Cardiac septum (tissue), 1 donor: ENCODE data around the gene PRPF40B. TPM values are rescaled to one million over a fixed set of nuclear protein-coding genes. Genes with fewer than 3 reads are reported as not detected.
A peak's percentile ranks its signal among the peaks of the same experiment; 100 is the strongest.

Experiments
- DNase-seq: peaks from one replicate; pipeline ENCODE4 v3.0.0-alpha.2; 2020; ENCODE audit warnings: low spot score
- intact Hi-C: fragments of 100-400 bp; cut with DNase I; formaldehyde crosslinking; loops from one replicate; pipeline ENCODE4 v1.14.0; 2022
- total RNA-seq: library from RNA; stranded (reverse); fragmentation: NEBNext Ultra II Directional; extraction: Animal tissue kit (Norgen Biotek cat#: 25700); gene quantifications from one replicate; pipeline ENCODE4 v1.2.1, GENCODE V29; 2021
- donor health status: DM: no; HTN: no; CAD: no.

Gene PRPF40B
- total RNA-seq, 1 donor from 2014 or later, result 30.1 TPM

DNA sequence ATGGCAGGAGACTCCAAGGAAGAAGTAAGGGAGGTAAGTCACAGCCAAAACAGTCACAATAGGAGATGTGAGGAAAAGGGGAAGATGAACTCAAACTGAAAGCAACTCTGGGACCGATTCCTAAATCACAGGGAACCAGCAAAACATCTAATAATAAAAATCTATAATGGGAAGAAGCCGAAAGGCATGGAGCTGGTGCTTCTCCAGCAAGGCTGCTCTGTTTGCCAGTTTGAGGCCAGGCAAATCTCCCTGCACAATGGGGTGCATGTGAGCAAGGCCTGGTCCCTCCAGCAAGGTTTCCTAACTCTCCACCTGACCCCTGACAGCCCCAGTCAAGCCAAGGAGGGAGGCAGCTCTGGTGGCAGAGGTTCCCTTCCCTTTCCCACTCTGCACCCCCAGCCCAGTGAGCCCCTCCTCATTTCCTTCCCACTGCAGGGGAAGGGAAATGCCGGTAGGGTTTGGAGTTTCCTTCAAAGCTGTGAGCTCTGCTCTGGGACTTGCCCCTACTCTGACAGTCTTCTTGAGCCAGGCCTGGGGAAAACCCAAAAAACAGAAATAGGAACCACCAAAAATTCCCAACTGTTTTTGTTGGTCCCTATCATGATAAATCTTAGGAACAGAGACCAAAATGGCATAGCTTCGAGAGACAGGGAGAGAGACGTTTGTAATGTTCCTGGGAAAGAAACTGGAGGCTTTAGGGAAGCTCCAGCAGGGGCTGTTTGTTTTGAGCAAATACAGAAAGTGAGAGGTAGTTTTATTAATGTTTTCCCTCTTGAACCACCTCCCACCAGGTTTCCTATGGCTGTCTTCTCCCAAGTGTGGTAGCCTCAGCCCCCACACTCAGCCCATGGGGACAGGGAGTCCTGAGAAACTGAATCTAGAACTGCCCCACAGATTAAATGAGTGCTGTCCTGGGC, 49.2 kb downstream of the PRPF40B start:
- DNase-seq, result peak; percentile 75
- intact Hi-C loops, result loop anchor here (1.0 kb wide), 1 partner anchor 9 kb away; no protein-coding TSS in a partner anchor

DNA sequence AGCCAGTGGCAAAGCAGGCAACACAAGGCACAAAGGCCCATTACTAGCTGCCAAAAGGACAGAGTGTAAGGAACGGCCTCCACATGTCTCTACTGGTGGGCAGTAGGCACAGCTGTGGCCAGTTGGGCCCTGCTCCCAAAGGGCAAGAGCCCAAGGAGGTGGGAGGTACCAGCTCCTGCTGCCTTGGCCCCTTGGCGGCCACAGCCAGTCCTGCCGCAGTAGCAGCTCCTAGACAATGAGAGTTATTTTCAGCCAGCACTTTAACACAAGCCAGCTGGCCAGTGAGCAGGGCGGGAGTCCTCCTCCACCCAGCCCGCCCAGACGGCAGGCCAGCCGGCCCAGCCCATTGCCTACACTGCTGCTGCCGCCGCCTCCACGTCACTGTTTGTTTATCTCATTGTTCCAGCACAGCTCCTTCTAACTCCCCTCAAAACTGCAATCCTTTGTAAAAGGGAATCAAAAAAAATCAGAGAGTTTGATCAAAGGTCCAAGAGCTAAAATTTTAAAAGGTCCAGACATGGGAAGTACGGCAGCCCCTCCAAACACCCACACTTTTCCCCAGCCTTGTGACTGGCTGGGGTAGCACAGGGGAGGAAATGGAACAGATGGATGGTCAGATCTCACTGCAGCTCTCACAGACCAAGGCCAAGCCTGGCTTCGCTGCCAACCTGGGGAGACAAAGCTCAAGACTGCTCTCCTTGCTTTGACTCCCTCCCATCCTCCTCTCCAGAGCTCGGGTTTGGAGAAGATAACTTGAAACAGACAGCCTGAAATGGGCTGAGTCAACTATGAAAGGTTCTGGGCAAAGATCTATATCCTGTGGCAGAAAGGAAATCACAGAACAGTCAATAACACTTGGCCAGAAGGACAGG, 50.3 kb downstream of the PRPF40B start:
- DNase-seq, result peak; percentile 94
- intact Hi-C loops, result loop anchor here (1.0 to 2.0 kb wide), 3 partner anchors 10 to 33 kb away; partner anchors contain the start of gene FMNL3

DNA sequence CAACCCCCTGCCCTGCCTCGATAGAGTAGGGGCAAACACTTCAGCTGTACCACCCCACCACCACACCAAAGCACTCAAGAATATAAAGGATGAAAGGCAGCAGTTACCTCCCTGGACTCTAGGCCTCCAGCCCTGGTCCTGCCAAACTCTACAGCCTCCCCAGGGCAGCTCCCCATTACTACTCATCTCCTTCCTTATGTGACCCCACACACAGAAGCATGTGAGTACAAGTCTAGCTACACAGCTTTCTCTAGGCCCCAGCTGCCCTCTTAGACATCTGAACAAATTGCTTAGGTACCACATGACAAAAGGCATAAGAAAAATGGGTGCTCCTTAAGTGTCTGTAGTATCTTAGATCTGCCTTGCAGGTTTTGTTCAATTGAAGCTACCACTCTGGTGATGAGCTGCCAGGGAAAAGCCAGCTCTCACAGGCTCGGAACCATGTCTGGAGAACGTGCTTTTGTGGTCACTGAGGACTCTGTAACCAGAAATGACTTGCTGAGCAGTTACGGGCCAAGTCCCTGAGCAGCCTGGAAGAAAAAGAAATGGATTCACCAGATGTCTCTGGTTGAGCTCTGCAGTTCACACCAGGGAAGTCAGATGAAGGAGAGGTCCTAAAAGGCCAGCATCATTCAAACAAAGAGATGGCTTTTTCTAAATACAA, 51.1 kb downstream of the PRPF40B start:
- intact Hi-C loops, result loop anchor here (2.0 kb wide), 2 partner anchors 24 to 32 kb away; partner anchors contain the start of gene FMNL3
- peak; percentile 73 for DNase-seq

DNA sequence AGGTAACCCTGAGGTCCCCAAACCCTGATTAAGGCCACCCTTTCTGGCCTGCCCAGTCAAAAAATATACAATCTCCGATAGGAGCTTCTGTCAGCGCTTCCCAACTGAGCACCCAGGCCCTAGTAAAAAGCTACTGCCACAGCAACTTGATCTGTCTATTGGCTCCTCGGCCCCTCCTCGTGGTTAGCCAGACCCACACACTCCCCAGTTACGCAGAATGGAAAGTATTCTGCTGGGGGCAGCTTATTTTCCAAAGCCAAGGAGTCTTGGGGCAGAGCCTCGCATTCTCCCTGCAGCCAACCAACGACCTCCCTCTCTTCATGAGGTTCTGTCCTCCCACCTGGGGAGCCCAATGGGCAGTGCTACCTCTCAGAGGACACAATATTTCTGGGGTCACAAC, 51.8 kb downstream of the PRPF40B start:
- peak; percentile 51 for DNase-seq
- intact Hi-C loops, result loop anchor here (2.0 kb wide), 2 partner anchors 24 to 32 kb away; partner anchors contain the start of gene FMNL3

DNA sequence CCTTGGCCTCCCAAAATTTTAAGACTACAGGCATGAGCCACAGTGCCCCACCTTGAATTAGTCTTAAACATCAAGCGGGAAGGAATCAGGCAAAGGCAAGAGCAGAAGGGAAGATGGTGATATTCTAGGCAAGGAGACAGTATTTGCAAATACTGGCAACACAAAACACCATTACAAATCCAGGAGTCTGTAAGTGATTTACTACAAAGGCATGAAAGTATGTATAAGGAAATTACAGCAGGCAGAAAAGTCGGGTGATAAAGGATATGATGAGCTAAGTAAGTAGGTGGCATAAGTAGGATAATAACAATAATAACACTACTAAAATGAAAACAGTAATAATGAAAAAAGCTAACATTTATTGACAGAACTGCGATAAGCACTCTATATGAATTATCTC, 55.4 kb downstream of the PRPF40B start:
- no peak for DNase-seq
- intact Hi-C loops, result no loop called here

DNA sequence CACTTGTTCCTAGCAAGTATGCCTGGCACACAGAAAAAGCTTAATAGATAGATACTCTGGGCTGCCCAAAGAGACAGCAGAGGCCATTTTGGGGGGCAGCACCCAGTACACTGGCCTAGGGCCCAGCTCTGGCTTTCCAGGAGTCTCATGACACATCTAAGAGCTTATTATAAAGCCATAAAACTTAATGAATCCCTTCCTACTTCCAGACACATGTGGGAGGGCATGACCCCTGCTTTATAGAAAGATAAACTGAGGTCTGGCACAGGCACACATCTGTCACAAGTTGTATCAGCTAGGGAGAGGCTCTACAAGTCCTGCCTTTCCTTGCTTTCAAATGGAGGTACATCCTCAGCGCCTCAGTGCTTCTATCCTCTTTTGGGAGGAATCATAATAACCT, 56.7 kb downstream of the PRPF40B start:
- intact Hi-C loops, result no loop called here
- no peak for DNase-seq

DNA sequence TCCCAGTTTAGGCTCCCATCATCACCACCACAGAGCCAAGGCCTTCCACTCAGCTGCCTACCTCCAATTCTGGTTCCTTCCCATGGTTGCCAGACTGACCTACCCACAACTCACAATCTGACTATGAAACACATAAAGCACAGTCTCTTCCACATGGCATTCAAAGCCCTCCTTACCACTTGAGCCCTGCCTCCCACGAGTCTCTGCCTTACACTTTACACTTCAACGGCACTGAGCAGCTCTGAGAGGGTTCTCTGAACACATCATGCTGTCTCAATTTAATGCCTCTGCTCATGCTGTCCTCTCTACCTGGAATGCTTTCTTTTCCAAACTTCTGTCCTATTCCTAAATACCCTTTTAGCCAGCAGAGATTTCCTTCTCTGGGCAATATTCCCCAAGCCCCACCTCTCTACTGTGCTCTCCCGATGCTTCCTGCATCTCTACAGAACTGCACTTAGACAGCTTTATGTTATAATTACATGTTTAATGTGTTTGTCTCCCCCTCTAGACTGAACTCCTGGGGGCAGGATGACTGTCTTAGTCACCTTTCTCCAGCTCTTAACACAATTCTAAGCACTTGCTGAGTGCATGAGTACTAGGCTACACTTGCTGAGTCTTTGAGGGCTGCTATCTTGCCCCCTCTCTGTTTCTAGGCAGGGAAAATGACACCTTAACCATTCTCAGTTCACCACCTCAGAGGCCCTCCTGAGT, 60.4 kb downstream of the PRPF40B start:
- no peak for DNase-seq
- intact Hi-C loops, result no loop called here

DNA sequence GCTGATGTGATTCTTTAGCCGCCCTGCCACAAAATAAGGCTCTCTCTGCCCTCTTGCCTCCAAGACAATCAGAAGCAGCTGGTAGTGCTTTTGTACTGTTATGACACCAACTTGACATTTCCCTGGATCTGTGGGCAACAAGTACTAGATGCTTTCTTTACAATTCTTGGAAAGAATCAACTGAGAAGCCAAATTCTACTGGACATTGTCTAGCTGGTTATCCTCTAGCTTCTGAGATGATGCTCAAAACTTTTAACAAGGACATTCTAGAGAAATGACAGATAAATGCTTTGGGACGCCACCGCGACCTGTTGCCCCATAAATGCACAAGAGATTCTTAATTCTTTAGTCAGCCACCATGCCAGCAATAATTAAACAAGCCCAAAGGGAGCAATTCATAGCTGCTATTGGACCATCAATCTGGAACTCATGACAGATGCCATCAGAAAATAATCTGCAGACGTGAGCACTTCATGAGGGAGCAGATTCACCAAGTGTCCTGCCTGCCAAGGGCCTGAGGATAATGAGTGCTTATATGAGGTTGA, 61.0 kb downstream of the PRPF40B start:
- no peak for DNase-seq
- intact Hi-C loops, result no loop called here

DNA sequence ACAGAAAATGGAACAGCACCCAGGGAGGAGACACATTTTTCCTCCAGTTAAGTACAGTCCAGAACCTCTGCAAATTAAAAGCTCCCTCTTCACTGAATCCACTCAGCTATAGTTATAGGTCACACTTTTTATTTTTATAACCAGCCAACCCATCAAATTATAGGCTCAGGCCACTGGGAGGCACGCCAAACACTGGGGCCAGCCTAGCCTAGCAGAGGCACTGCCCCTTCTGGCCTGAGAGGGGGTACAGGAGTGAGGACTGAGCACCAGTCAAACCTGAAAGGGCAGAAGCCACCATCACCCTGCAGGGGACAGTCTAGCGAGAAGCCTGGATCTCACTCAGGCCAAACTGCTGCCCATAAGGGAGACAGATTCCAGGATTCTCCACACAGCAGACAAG, 64.6 kb downstream of the PRPF40B start:
- intact Hi-C loops, result no loop called here

DNA sequence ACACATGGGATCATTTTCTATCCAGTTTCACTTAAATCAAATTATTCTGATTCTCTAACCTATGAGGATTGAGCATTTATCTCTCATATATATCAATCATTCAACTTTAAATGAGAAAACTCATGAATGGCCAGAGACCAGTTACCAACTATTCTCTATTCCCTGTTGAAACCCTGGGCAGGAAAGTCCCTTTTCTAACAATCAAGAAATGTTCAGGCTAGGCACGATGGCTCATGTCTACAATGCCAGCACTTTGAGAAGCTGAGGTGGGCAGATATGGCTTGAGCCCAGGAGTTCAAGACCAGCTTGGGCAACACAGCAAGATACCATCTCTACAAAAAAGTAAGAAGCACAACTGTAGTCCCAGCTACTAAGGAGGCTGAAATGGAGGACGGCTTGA, 65.9 kb downstream of the PRPF40B start:
- intact Hi-C loops, result no loop called here
- no peak for DNase-seq

More for the DNA sequence above, 64.6 kb downstream of the PRPF40B start:
- no peak for DNase-seq

DNA sequence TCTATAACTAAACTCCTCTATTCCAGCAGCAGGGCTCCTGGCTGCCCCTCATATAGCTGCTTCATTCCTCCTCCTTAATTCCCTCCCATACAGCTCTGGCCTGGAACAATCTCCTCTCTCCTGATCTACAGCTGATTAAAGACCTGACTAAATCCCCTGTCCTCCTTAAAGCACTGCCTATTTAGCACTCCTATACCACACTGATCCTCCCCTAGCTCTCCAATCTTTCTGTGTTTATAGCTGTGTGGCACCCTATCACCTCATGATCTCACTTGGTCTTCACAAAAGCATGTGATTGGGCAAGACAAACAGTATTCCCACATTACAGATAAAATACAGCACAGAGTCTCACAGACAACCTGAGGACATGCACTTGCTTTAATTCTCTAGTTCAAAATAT, 66.4 kb downstream of the PRPF40B start:
- no peak for DNase-seq
- intact Hi-C loops, result no loop called here

DNA sequence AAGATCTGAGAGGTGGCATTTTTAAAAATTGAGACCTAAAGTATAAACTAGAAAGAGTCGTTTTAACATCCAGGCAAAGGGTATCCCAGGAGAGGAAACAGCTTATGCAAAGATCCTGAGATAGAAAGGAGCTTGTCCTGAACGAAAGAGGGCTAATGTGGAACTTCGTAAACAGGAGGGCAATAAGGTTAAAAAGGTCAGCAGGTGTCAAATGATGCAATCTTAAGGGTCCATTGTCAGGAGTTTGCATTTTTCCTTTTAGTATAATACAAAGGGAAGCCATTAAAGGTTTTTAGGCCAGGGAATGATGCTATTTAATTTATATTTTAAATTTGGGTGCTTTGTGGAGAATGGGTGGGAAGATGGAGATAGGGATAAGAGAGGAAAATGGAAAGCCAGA, 69.5 kb downstream of the PRPF40B start:
- intact Hi-C loops, result no loop called here
- no peak for DNase-seq

DNA sequence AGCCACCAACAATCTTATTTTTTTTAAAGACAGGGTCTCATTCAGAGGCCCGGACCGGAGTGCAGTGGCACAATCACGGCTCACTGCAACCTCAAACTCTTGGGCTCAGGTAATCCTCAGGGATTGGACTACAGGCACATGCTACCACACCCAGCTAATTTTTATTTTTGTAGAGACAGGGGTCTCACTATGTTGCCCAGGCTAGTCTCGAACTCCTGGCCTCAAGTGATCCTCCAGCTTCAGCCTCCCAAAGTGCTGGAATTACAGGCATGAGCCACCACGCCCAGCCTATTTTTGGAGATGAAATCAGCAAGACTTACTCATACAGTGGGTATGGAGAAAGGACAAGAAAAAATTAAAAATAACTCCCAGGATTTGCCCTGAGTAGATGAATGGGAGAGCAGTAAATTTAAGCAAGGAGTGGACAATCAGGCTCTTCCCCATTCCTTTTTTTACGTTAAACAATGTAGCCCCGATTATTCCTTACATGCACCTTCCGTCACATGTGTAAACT, 70.6 kb downstream of the PRPF40B start:
- DNase-seq, result no peak
- intact Hi-C loops, result no loop called here

Other genes starting within 250 kb of the PRPF40B start
- gene KCNH3, start 84.5 kb upstream of the PRPF40B start, total RNA-seq, result 0.97 TPM
- gene MCRS1, start 55.4 kb upstream of the PRPF40B start, total RNA-seq, result 118 TPM
- gene FAM186B, start 17.9 kb upstream of the PRPF40B start, total RNA-seq, result 0.48 TPM
- 19.8 TPM for gene FMNL3, start 83.8 kb downstream of the PRPF40B start, total RNA-seq
- gene TMBIM6, start 118.0 kb downstream of the PRPF40B start, total RNA-seq, result 191 TPM
- gene NCKAP5L, start 204.9 kb downstream of the PRPF40B start, total RNA-seq, result 26.5 TPM
- 2.6 TPM for gene BCDIN3D, start 219.5 kb downstream of the PRPF40B start, total RNA-seq